Ecto neural progenitor cell (in vitro differentiated cells): ENCODE data around the gene ERC1.

Source experiments
- DNase-seq: peaks from one replicate; pipeline ENCODE4 v3.0.0-alpha.2; 2018; ENCODE audit warnings: low spot score

The ERC1 gene

GRCh38 chr12:1405619-1406018 is 414.6 kb downstream of the ERC1 start:
- DNase-seq, result no peak

GRCh38 chr12:1410794-1411193 is 419.8 kb downstream of the ERC1 start:
- no peak for DNase-seq

GRCh38 chr12:1413930-1414329 is 422.9 kb downstream of the ERC1 start:
- no peak for DNase-seq

- DNase-seq, result no peak
Measured at GRCh38 chr12:1418144-1418543, 427.1 kb downstream of the ERC1 start.

- DNase-seq, result no peak
Measured at GRCh38 chr12:1419849-1420371, 428.9 kb downstream of the ERC1 start.

- no peak for DNase-seq
Measured at GRCh38 chr12:1421091-1421846, 430.2 kb downstream of the ERC1 start.

GRCh38 chr12:1422604-1423315 is 431.7 kb downstream of the ERC1 start:
- no peak for DNase-seq

- no peak for DNase-seq
Measured at GRCh38 chr12:1424674-1425395, 433.8 kb downstream of the ERC1 start.

GRCh38 chr12:1425396-1425729 is 434.3 kb downstream of the ERC1 start:
- no peak for DNase-seq

- no peak for DNase-seq
Measured at GRCh38 chr12:1428671-1429070, 437.6 kb downstream of the ERC1 start.

- no peak for DNase-seq
Measured at GRCh38 chr12:1429980-1430379, 439.0 kb downstream of the ERC1 start.

GRCh38 chr12:1434296-1434955 is 443.4 kb downstream of the ERC1 start:
- DNase-seq, result no peak

- DNase-seq, result no peak
Measured at GRCh38 chr12:1435044-1435443, 444.0 kb downstream of the ERC1 start.

- DNase-seq, result no peak
Measured at GRCh38 chr12:1435456-1435855, 444.4 kb downstream of the ERC1 start.

GRCh38 chr12:1436015-1436414 is 445.0 kb downstream of the ERC1 start:
- no peak for DNase-seq

- DNase-seq, result no peak
Measured at GRCh38 chr12:1436981-1437380, 446.0 kb downstream of the ERC1 start.

- no peak for DNase-seq
Measured at GRCh38 chr12:1439201-1439600, 448.2 kb downstream of the ERC1 start.

GRCh38 chr12:1439687-1440086 is 448.7 kb downstream of the ERC1 start:
- DNase-seq, result no peak

GRCh38 chr12:1443421-1444141 is 452.6 kb downstream of the ERC1 start:
- DNase-seq, result no peak

- no peak for DNase-seq
Measured at GRCh38 chr12:1444142-1444516, 453.1 kb downstream of the ERC1 start.

GRCh38 chr12:1445807-1446206 is 454.8 kb downstream of the ERC1 start:
- no peak for DNase-seq

GRCh38 chr12:1448336-1448735 is 457.3 kb downstream of the ERC1 start:
- no peak for DNase-seq
